Body of pancreas (tissue), 4 donors: Measurements from ENCODE around the gene HLX. TPM values are rescaled to one million over a fixed set of nuclear protein-coding genes. Genes with fewer than 3 reads are reported as not detected.

Experiments
- ATAC-seq: fragments of 150-250 bp; one replicate; pipeline ENCODE4 v1.9.1; 2016
- DNase-seq, 4 donors: peaks; one replicate each; pipeline ENCODE4 v3.0.0-alpha.2; 2019
- H3K27ac ChIP-seq, 4 donors: fragments of 200-600 bp; sonication (generic); 1 replicate in 3 of 4; 2 replicates in 1 of 4; pipeline versions ENCODE4 v1.5.1 to v1.6.1; 2016 to 2019; ENCODE audit warnings: mild to moderate bottlenecking in 1 of 4, mixed read lengths in 1 of 4, moderate library complexity in 1 of 4
- H3K27me3 ChIP-seq, 2 donors: fragments of 200-600 bp; sonication (generic); one replicate each; pipeline ENCODE4 v1.6.0; 2016; ENCODE audit warnings: mild to moderate bottlenecking in 1 of 2
- H3K36me3 ChIP-seq, 2 donors: fragments of 200-600 bp; sonication (generic); replicated peaks in 1 of 2; 2 replicates each; pipeline ENCODE4 v1.5.1; 2016; ENCODE audit warnings: low read depth in 2 of 2; ENCODE audit not compliant: insufficient read depth in 1 of 2
- H3K4me1 ChIP-seq: fragments of 200-600 bp; sonication (generic); one replicate; pipeline ENCODE4 v1.6.0; 2016
- H3K4me3 ChIP-seq, 2 donors: fragments of 200-600 bp; sonication (generic); 1 replicate in 1 of 2; 2 replicates in 1 of 2; pipeline ENCODE4 v1.5.1; 2016 to 2019
- H3K9me3 ChIP-seq, 3 donors: fragments of 200-600 bp; sonication (generic); 1 replicate in 2 of 3; 2 replicates in 1 of 3; pipeline ENCODE4 v1.5.1; 2016
- POLR2A ChIP-seq, 3 donors: fragments of 450-650 bp; IDR thresholded peaks; one replicate each; pipeline ENCODE4 v1.6.1; 2016; ENCODE audit warnings: antibody characterized with exemption in 3 of 3, mild to moderate bottlenecking in 2 of 3
- WGBS, 2 donors: methylation state at CpG; one replicate each; pipeline ENCODE4 v1.1.5; 2017; 5-methylcytosine and 5-hydroxymethylcytosine counted together
- intact Hi-C: fragments of 100-400 bp; cut with DNase I; formaldehyde crosslinking; loops from one replicate; pipeline ENCODE4 v1.15.1; 2023
- total RNA-seq, 2 donors: library from RNA; depleted of rRNA; stranded (reverse); fragments of >200 nt; gene quantifications; one replicate each; pipeline ENCODE4 v1.1.0, GENCODE V29; 2016
- TF ChIP-seq, protein P1 (sequence below), 7 experiments: fragments of 450-650 bp in 4 of 7; fragments of 200-600 bp in 3 of 7; sonication (generic) in 3 of 7; IDR thresholded peaks; one replicate each; pipeline ENCODE4 v1.5.1; 2016 to 2019; ENCODE audit warnings: antibody characterized with exemption in 7 of 7

The HLX gene
- total RNA-seq, 2 donors from 2014 or later, result 1.6 to 1.8 TPM

- ATAC-seq, result no peak
- no peaks in the 10 kb centered on the region for H3K9me3 ChIP-seq
- no peak overlapping the region for H3K4me3 ChIP-seq
- H3K36me3 ChIP-seq, result no peaks in the 10 kb centered on the region
- intact Hi-C loops, result no loop called here
- no peaks in the 10 kb centered on the region for H3K4me1 ChIP-seq
- WGBS, 2 donors, result 61 to 70% methylated on average over 2 of the region's 2 CpGs
- no peak for DNase-seq
- no peaks in the 10 kb centered on the region for H3K27me3 ChIP-seq
- H3K27ac ChIP-seq, result no peak overlapping the region
- no peak for TF ChIP-seq POLR2A (IDR thresholded peaks at IDR 0.05)
- TF ChIP-seq, protein P1, sequence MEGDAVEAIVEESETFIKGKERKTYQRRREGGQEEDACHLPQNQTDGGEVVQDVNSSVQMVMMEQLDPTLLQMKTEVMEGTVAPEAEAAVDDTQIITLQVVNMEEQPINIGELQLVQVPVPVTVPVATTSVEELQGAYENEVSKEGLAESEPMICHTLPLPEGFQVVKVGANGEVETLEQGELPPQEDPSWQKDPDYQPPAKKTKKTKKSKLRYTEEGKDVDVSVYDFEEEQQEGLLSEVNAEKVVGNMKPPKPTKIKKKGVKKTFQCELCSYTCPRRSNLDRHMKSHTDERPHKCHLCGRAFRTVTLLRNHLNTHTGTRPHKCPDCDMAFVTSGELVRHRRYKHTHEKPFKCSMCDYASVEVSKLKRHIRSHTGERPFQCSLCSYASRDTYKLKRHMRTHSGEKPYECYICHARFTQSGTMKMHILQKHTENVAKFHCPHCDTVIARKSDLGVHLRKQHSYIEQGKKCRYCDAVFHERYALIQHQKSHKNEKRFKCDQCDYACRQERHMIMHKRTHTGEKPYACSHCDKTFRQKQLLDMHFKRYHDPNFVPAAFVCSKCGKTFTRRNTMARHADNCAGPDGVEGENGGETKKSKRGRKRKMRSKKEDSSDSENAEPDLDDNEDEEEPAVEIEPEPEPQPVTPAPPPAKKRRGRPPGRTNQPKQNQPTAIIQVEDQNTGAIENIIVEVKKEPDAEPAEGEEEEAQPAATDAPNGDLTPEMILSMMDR (IDR thresholded peaks at IDR 0.05), result no peak
Observed at GRCh38 chr1:220917535-220918209, 38.4 kb downstream of the HLX start.

GRCh38 chr1:220918285-220918951, 39.2 kb downstream of the HLX start:
- 4 to 18% methylated on average over 1 of the region's 1 CpG for WGBS, 2 donors
- intact Hi-C loops, result no loop called here
- no peaks in the 10 kb centered on the region for H3K27me3 ChIP-seq
- H3K36me3 ChIP-seq, result no peaks in the 10 kb centered on the region
- DNase-seq (no peak), ATAC-seq (no peak)
- TF ChIP-seq, protein P1 (IDR thresholded peaks at IDR 0.05), result no peak
- no peak for TF ChIP-seq POLR2A (IDR thresholded peaks at IDR 0.05)
- H3K27ac ChIP-seq, result no peak overlapping the region
- H3K4me1 ChIP-seq, result no peaks in the 10 kb centered on the region
- no peaks in the 10 kb centered on the region for H3K9me3 ChIP-seq
- H3K4me3 ChIP-seq, result no peak overlapping the region

- Histone ChIP-seq H3K27ac (no peak overlapping the region), H3K4me3 (no peak overlapping the region), H3K4me1 (no peaks in the 10 kb centered on the region), H3K9me3 (no peaks in the 10 kb centered on the region), H3K27me3 (no peaks in the 10 kb centered on the region), H3K36me3 (no peaks in the 10 kb centered on the region)
- 89 to 90% methylated on average over 2 of the region's 2 CpGs for WGBS, 2 donors
- ATAC-seq, result no peak
- intact Hi-C loops, result no loop called here
- DNase-seq, result no peak
- TF ChIP-seq POLR2A (IDR thresholded peaks at IDR 0.05), result no peak
- TF ChIP-seq, protein P1 (IDR thresholded peaks at IDR 0.05), result no peak
Observed at GRCh38 chr1:220920967-220921366, 41.7 kb downstream of the HLX start.

GRCh38 chr1:220921498-220921897, 42.3 kb downstream of the HLX start:
- Histone ChIP-seq H3K9me3 (no peaks in the 10 kb centered on the region), H3K36me3 (no peaks in the 10 kb centered on the region), H3K4me1 (no peaks in the 10 kb centered on the region), H3K27me3 (no peaks in the 10 kb centered on the region), H3K27ac (no peak overlapping the region), H3K4me3 (no peak overlapping the region)
- DNase-seq, result no peak
- ATAC-seq, result no peak
- no peak for TF ChIP-seq POLR2A (IDR thresholded peaks at IDR 0.05)
- TF ChIP-seq, protein P1 (IDR thresholded peaks at IDR 0.05), result no peak
- intact Hi-C loops, result no loop called here
- 81 to 93% methylated on average over 2 of the region's 2 CpGs for WGBS, 2 donors
